ENCODE results near the gene EFNB3.
A peak's percentile ranks its signal among the peaks of the same experiment; 100 is the strongest.

The EFNB3 gene

GRCh38 chr17:7705269-7706255, 560 bp downstream of the EFNB3 start:
- ATAC-seq (replicated peaks; ENCODE audit: extremely low read depth, poor library complexity, severe bottlenecking) (no peak), DNase-seq (ENCODE audit: low spot score in 2 of 2) (no peak)
- Mint-ChIP-seq H3K9me3 (no peaks in the 10 kb centered on the region), H3K27me3 (peaks cover 81% of the 10 kb centered on the region), H3K27ac (ENCODE audit: low read depth) (no peak overlapping the region), H3K4me1 (peaks cover 34% of the 10 kb centered on the region), H3K36me3 (ENCODE audit: insufficient read depth) (peaks cover 10% of the 10 kb centered on the region), H3K4me3 (peak overlapping the region; percentile 12)

- ATAC-seq (replicated peaks; ENCODE audit: extremely low read depth, poor library complexity, severe bottlenecking), result no peak
- Mint-ChIP-seq H3K9me3 (no peaks in the 10 kb centered on the region), H3K4me3 (no peak overlapping the region), H3K36me3 (ENCODE audit: insufficient read depth) (peaks cover 2% of the 10 kb centered on the region), H3K27ac (ENCODE audit: low read depth) (no peak overlapping the region), H3K27me3 (peaks cover 87% of the 10 kb centered on the region), H3K4me1 (peaks cover 38% of the 10 kb centered on the region)
- DNase-seq (ENCODE audit: low spot score in 2 of 2), result no peak
These were observed 1.8 kb downstream of the EFNB3 start for GRCh38 chr17:7706631-7707354.

- DNase-seq (ENCODE audit: low spot score in 2 of 2), result no peak
- Mint-ChIP-seq H3K4me3 (no peak overlapping the region), H3K27me3 (peaks cover 88% of the 10 kb centered on the region), H3K9me3 (no peaks in the 10 kb centered on the region), H3K27ac (ENCODE audit: low read depth) (no peak overlapping the region), H3K36me3 (ENCODE audit: insufficient read depth) (no peaks in the 10 kb centered on the region), H3K4me1 (peaks cover 38% of the 10 kb centered on the region)
- ATAC-seq (replicated peaks; ENCODE audit: extremely low read depth, poor library complexity, severe bottlenecking), result no peak
These were observed 2.4 kb downstream of the EFNB3 start for GRCh38 chr17:7707446-7707845.

- Mint-ChIP-seq H3K4me1 (peaks cover 38% of the 10 kb centered on the region), H3K36me3 (ENCODE audit: insufficient read depth) (no peaks in the 10 kb centered on the region), H3K27me3 (peaks cover 92% of the 10 kb centered on the region), H3K9me3 (no peaks in the 10 kb centered on the region), H3K4me3 (no peak overlapping the region), H3K27ac (ENCODE audit: low read depth) (no peak overlapping the region)
- DNase-seq (ENCODE audit: low spot score in 2 of 2), result no peak
- no peak for ATAC-seq (replicated peaks; ENCODE audit: extremely low read depth, poor library complexity, severe bottlenecking)
These were observed 3.1 kb downstream of the EFNB3 start for GRCh38 chr17:7707858-7708750.

GRCh38 chr17:7709031-7709430, 4.0 kb downstream of the EFNB3 start:
- H3K4me1 Mint-ChIP-seq, result peaks cover 32% of the 10 kb centered on the region
- H3K36me3 Mint-ChIP-seq (ENCODE audit: insufficient read depth), result no peaks in the 10 kb centered on the region
- peaks cover 92% of the 10 kb centered on the region for H3K27me3 Mint-ChIP-seq
- H3K9me3 Mint-ChIP-seq, result no peaks in the 10 kb centered on the region
- H3K27ac Mint-ChIP-seq (ENCODE audit: low read depth), result no peak overlapping the region
- DNase-seq (ENCODE audit: low spot score in 2 of 2) (no peak), ATAC-seq (replicated peaks; ENCODE audit: extremely low read depth, poor library complexity, severe bottlenecking) (no peak)
- H3K4me3 Mint-ChIP-seq, result no peak overlapping the region

GRCh38 chr17:7710301-7710700, 5.3 kb downstream of the EFNB3 start:
- peaks cover 23% of the 10 kb centered on the region for H3K4me1 Mint-ChIP-seq
- no peak overlapping the region for H3K27ac Mint-ChIP-seq (ENCODE audit: low read depth)
- no peaks in the 10 kb centered on the region for H3K9me3 Mint-ChIP-seq
- H3K27me3 Mint-ChIP-seq, result peaks cover 92% of the 10 kb centered on the region
- ATAC-seq (replicated peaks; ENCODE audit: extremely low read depth, poor library complexity, severe bottlenecking) (no peak), DNase-seq (ENCODE audit: low spot score in 2 of 2) (no peak)
- no peak overlapping the region for H3K4me3 Mint-ChIP-seq
- H3K36me3 Mint-ChIP-seq (ENCODE audit: insufficient read depth), result no peaks in the 10 kb centered on the region

- Mint-ChIP-seq H3K27ac (ENCODE audit: low read depth) (no peak overlapping the region), H3K27me3 (peaks cover 92% of the 10 kb centered on the region), H3K36me3 (ENCODE audit: insufficient read depth) (no peaks in the 10 kb centered on the region), H3K9me3 (no peaks in the 10 kb centered on the region), H3K4me1 (peaks cover 17% of the 10 kb centered on the region), H3K4me3 (no peak overlapping the region)
- ATAC-seq (replicated peaks; ENCODE audit: extremely low read depth, poor library complexity, severe bottlenecking) (no peak), DNase-seq (ENCODE audit: low spot score in 2 of 2) (no peak)
These were observed 6.2 kb downstream of the EFNB3 start for GRCh38 chr17:7711051-7711755.

GRCh38 chr17:7712111-7712771, 7.2 kb downstream of the EFNB3 start:
- Mint-ChIP-seq H3K27ac (ENCODE audit: low read depth) (no peak overlapping the region), H3K9me3 (no peaks in the 10 kb centered on the region), H3K4me1 (peaks cover 24% of the 10 kb centered on the region), H3K27me3 (peaks cover 92% of the 10 kb centered on the region), H3K36me3 (ENCODE audit: insufficient read depth) (no peaks in the 10 kb centered on the region), H3K4me3 (no peak overlapping the region)
- ATAC-seq (replicated peaks; ENCODE audit: extremely low read depth, poor library complexity, severe bottlenecking) (no peak), DNase-seq (ENCODE audit: low spot score in 2 of 2) (no peak)

- Mint-ChIP-seq H3K27ac (ENCODE audit: low read depth) (no peak overlapping the region), H3K27me3 (peaks cover 95% of the 10 kb centered on the region), H3K9me3 (no peaks in the 10 kb centered on the region), H3K36me3 (ENCODE audit: insufficient read depth) (no peaks in the 10 kb centered on the region), H3K4me3 (no peak overlapping the region), H3K4me1 (peaks cover 34% of the 10 kb centered on the region)
- no peak for DNase-seq (ENCODE audit: low spot score in 2 of 2)
- no peak for ATAC-seq (replicated peaks; ENCODE audit: extremely low read depth, poor library complexity, severe bottlenecking)
These were observed 8.8 kb downstream of the EFNB3 start for GRCh38 chr17:7713782-7714181.

- no peak overlapping the region for H3K27ac Mint-ChIP-seq (ENCODE audit: low read depth)
- no peak for ATAC-seq (replicated peaks; ENCODE audit: extremely low read depth, poor library complexity, severe bottlenecking)
- H3K9me3 Mint-ChIP-seq, result no peaks in the 10 kb centered on the region
- no peaks in the 10 kb centered on the region for H3K36me3 Mint-ChIP-seq (ENCODE audit: insufficient read depth)
- peaks cover 100% of the 10 kb centered on the region for H3K27me3 Mint-ChIP-seq
- no peak for DNase-seq (ENCODE audit: low spot score in 2 of 2)
- H3K4me1 Mint-ChIP-seq, result peaks cover 30% of the 10 kb centered on the region
- H3K4me3 Mint-ChIP-seq, result no peak overlapping the region
These were observed 10.0 kb downstream of the EFNB3 start for GRCh38 chr17:7714721-7715594.
